PC-3 (cell line): ENCODE results near the gene PTPRN2.

Source experiments
- EZH2 ChIP-seq: fragments of 300-600 bp; sonication (generic); IDR thresholded peaks from one replicate; pipeline ENCODE4 v1.6.1; 2017; ENCODE audit warnings: antibody characterized with exemption, mild to moderate bottlenecking, low read length; ENCODE audit not compliant: unreplicated experiment
- TF ChIP-seq, protein P1 (sequence below): fragments of 300-600 bp; sonication (generic); conservative IDR thresholded peaks from 2 replicates; pipeline ENCODE4 v1.5.1; 2017; ENCODE audit warnings: antibody characterized with exemption, low read depth, mild to moderate bottlenecking, low read length

DNA sequence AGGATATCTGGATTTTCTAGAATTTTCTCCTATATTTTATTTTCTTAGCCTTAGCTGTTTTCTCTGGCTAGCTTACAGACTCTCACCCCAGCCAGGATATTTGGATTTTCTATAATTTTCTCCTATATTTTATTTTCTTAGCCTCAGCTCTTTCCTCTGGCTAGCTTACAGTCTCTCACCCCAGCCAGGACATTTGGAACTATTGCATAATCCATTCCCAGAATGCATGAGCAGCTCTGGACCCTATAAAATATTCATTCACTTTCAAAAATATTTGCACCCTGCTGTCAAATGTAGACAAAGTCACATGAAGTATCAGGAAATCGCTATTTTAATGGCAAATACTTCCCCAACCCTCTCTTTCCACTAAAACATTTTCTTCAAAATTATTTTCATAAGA, 952.0 kb downstream of the PTPRN2 start:
- TF ChIP-seq, protein P1, sequence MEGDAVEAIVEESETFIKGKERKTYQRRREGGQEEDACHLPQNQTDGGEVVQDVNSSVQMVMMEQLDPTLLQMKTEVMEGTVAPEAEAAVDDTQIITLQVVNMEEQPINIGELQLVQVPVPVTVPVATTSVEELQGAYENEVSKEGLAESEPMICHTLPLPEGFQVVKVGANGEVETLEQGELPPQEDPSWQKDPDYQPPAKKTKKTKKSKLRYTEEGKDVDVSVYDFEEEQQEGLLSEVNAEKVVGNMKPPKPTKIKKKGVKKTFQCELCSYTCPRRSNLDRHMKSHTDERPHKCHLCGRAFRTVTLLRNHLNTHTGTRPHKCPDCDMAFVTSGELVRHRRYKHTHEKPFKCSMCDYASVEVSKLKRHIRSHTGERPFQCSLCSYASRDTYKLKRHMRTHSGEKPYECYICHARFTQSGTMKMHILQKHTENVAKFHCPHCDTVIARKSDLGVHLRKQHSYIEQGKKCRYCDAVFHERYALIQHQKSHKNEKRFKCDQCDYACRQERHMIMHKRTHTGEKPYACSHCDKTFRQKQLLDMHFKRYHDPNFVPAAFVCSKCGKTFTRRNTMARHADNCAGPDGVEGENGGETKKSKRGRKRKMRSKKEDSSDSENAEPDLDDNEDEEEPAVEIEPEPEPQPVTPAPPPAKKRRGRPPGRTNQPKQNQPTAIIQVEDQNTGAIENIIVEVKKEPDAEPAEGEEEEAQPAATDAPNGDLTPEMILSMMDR: no peak
- TF ChIP-seq EZH2: no peak
